GM12875 (cell line): ENCODE data around the gene DOCK8.

Experiments used
- H3K4me3 ChIP-seq: one replicate; pipeline ENCODE4 v1.5.1; 2011; ENCODE audit warnings: low read depth, low read length, control low read depth
- CTCF ChIP-seq: IDR thresholded peaks from 2 replicates; pipeline ENCODE4 v1.5.1; 2011; ENCODE audit warnings: low read depth, mild to moderate bottlenecking, control low read depth, inconsistent platforms, low read length, moderate library complexity, borderline replicate concordance; ENCODE audit not compliant: insufficient read depth

Gene DOCK8

GRCh38 chr9:450057-450456 is 235.4 kb downstream of the DOCK8 start:
- H3K4me3 ChIP-seq: no peak overlapping the region
- no peak for TF ChIP-seq CTCF

- no peak for TF ChIP-seq CTCF
Observed at GRCh38 chr9:450561-450960, 235.9 kb downstream of the DOCK8 start.

GRCh38 chr9:453832-454231 is 239.2 kb downstream of the DOCK8 start:
- TF ChIP-seq CTCF: no peak
- H3K4me3 ChIP-seq: no peak overlapping the region

More at GRCh38 chr9:450561-450960, 235.9 kb downstream of the DOCK8 start:
- no peak overlapping the region for H3K4me3 ChIP-seq

- H3K4me3 ChIP-seq: no peak overlapping the region
Observed at GRCh38 chr9:456365-456764, 241.7 kb downstream of the DOCK8 start.

GRCh38 chr9:458590-458989 is 243.9 kb downstream of the DOCK8 start:
- H3K4me3 ChIP-seq: no peak overlapping the region
- no peak for TF ChIP-seq CTCF

More at GRCh38 chr9:456365-456764, 241.7 kb downstream of the DOCK8 start:
- no peak for TF ChIP-seq CTCF

- TF ChIP-seq CTCF: no peak
- H3K4me3 ChIP-seq: no peak overlapping the region
Observed at GRCh38 chr9:459491-460444, 245.1 kb downstream of the DOCK8 start.

- no peak overlapping the region for H3K4me3 ChIP-seq
- no peak for TF ChIP-seq CTCF
Observed at GRCh38 chr9:462121-462520, 247.5 kb downstream of the DOCK8 start.
